ENCODE data around the gene TESK2.
"Not testable (repeated sequence)": the region's sequence is repeated elsewhere in the genome, so short reads cannot be mapped to it uniquely, and the experiment has no call there.

TESK2 gene

GRCh38 chr1:45488666-45489377 lies 2.1 kb downstream of the TESK2 start:
- no peak for DNase-seq (ENCODE audit: low spot score)
- TF ChIP-seq, protein P1, sequence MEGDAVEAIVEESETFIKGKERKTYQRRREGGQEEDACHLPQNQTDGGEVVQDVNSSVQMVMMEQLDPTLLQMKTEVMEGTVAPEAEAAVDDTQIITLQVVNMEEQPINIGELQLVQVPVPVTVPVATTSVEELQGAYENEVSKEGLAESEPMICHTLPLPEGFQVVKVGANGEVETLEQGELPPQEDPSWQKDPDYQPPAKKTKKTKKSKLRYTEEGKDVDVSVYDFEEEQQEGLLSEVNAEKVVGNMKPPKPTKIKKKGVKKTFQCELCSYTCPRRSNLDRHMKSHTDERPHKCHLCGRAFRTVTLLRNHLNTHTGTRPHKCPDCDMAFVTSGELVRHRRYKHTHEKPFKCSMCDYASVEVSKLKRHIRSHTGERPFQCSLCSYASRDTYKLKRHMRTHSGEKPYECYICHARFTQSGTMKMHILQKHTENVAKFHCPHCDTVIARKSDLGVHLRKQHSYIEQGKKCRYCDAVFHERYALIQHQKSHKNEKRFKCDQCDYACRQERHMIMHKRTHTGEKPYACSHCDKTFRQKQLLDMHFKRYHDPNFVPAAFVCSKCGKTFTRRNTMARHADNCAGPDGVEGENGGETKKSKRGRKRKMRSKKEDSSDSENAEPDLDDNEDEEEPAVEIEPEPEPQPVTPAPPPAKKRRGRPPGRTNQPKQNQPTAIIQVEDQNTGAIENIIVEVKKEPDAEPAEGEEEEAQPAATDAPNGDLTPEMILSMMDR (IDR thresholded peaks at IDR 0.05; ENCODE audit: extremely low read depth, insufficient read depth, missing control alignments): no peak
- in situ Hi-C loops (cut with MboI; ENCODE audit: low pct_unique_long_range_greater_than_20kb, low sequenced_read_pairs, unreplicated experiment): loop anchor here (25.0 kb wide), 1 partner anchor 477 kb away; the partner anchor contains the start of genes HECTD3 and UROD

DNA sequence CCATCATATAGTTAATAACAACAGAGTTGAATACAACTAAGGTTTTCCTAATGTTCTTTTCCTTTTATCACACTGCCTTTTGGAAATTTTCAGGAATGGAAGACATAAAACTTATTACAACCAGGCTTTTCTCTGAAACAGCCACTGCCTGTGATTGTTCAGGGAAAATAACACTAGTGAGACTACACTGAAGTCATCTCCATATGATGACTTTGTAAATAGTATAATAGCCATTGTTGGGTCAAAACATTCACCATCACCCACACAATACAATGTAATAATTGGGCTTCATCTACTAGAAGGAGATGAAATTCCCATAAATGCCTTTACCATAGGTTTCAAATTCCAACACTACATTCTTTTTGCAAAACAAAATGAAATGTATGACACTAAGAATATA lies 5.0 kb downstream of the TESK2 start:
- no peak for DNase-seq (ENCODE audit: low spot score)
- TF ChIP-seq, protein P1 (IDR thresholded peaks at IDR 0.05; ENCODE audit: extremely low read depth, insufficient read depth, missing control alignments): no peak
- in situ Hi-C loops (cut with MboI; ENCODE audit: low pct_unique_long_range_greater_than_20kb, low sequenced_read_pairs, unreplicated experiment): loop anchor here (25.0 kb wide), 1 partner anchor 474 kb away; the partner anchor contains the start of genes HECTD3 and UROD

- TF ChIP-seq, protein P1 (IDR thresholded peaks at IDR 0.05; ENCODE audit: extremely low read depth, insufficient read depth, missing control alignments): no peak
- in situ Hi-C loops (cut with MboI; ENCODE audit: low pct_unique_long_range_greater_than_20kb, low sequenced_read_pairs, unreplicated experiment): loop anchor here (25.0 kb wide), 1 partner anchor 467 kb away; the partner anchor contains the start of genes HECTD3 and UROD
- DNase-seq (ENCODE audit: low spot score): no peak
Measured at GRCh38 chr1:45479039-45479748, 11.8 kb downstream of the TESK2 start.

DNA sequence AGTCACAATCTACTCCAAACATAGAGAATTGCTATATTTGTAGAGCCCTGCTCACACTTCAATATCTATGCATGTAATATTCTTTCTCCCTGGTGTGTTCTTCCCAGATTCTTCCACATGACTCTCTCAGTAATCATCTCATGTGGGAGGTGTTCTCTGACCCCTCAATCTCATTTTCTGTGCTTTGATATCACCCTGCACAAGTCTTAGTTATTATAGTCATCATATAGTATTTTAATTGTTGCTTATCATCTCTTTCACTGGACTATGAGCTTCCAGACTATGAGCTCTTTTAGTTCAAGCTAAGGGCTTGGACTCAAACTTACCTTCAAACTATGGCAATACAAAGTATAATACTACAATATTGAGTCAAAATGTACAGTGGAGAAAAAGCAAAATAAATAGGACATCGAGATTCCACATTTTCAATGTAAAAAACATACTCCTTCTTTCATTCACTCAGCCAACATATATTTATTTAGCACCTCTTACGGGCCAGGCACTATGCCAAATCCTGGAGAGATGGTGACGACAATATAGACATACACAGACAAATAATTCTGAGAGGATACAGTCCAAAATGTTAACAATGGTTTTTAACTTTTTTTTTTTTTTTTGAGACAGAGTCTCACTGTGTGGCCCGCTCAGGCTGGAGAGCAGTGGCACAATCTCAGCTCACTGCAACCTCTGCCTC lies 12.7 kb downstream of the TESK2 start:
- in situ Hi-C loops (cut with MboI; ENCODE audit: low pct_unique_long_range_greater_than_20kb, low sequenced_read_pairs, unreplicated experiment): loop anchor here (25.0 kb wide), 1 partner anchor 466 kb away; the partner anchor contains the start of genes HECTD3 and UROD
- TF ChIP-seq, protein P1 (IDR thresholded peaks at IDR 0.05; ENCODE audit: extremely low read depth, insufficient read depth, missing control alignments): no peak
- no peak for DNase-seq (ENCODE audit: low spot score)

DNA sequence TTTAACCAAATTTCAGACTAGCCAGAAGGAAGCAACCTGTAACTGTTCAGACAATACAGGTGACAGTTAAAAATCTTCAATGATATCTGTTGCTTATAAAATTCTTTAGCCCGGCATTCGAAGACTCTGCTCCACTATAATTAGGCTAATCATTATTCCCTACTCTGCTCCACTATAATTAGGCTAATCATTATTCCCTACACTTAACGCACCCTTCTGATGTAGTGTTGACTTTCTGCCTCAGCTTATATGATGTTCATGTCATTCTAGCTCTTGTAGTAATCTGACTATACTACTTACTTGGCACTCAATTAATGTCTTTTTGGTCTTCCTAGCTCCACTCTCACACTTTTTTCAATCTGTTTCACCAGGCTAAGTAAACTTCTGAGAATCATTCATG lies 13.3 kb downstream of the TESK2 start:
- no peak for DNase-seq (ENCODE audit: low spot score)
- TF ChIP-seq, protein P1 (IDR thresholded peaks at IDR 0.05; ENCODE audit: extremely low read depth, insufficient read depth, missing control alignments): no peak
- in situ Hi-C loops (cut with MboI; ENCODE audit: low pct_unique_long_range_greater_than_20kb, low sequenced_read_pairs, unreplicated experiment): loop anchor here (25.0 kb wide), 1 partner anchor 465 kb away; the partner anchor contains the start of genes HECTD3 and UROD

DNA sequence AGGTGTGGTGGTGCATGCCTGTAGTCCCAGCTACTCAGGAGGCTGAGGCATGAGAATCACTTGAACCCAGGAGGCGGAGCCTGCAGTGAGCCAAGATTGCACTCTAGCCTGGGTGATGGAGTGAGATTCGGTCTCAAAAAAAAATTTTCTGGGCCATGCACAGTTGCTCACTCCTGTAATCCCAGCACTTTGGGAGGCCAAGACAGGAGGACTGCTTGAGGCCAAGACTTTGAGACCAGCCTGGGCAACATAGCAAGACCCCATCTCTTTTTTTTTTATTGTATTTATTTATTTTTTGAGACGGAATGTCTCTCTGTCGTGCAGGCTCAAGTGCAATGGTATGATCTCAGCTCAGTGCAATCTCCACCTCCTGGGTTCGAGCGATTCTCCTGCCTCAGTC lies 16.8 kb downstream of the TESK2 start:
- DNase-seq (ENCODE audit: low spot score); in situ Hi-C loops (cut with MboI; ENCODE audit: low pct_unique_long_range_greater_than_20kb, low sequenced_read_pairs, unreplicated experiment): not testable (repeated sequence)
